ENCODE results near the gene RAB41. TPM values are rescaled to one million over a fixed set of nuclear protein-coding genes. Genes with fewer than 3 reads are reported as not detected.

RAB41 gene
- polyA plus RNA-seq, 1 donor (not counting 4 experiments of a cell fraction or from before 2014, with no cell fraction given) = not detected

DNA sequence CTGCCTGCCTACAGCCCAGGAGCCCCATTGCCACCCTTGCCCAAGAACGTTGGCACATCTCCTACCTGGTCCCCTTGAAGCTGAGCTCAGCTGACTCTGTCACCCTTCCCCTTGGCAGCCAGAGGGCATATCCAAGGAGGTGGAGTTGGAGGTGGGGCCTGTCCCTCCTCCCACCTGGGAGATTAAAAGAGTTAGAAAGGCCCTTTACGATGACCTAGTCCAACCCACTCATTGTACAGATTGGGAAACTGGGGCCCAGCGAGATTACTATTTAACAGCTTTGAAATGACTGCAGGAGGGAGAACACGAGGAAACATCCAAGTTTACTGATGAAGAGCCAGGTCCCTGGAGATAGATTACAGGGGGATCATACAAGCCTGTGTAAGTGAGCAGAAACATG, 21.9 kb upstream of the RAB41 start, which contains the start of gene P2RY4:
Gene P2RY4, minus strand, starts transcription at position 101 of the 400 bp plus-strand sequence. CDS start 580 bp downstream, outside the sequence.
- peaks cover 4% of the 10 kb centered on the region for H3K4me1 ChIP-seq (ENCODE audit: control insufficient read depth, extremely low read depth, insufficient read depth, low read length)
- no peak within 1 kb of the TSS for H3K27ac ChIP-seq (ENCODE audit: control insufficient read depth, insufficient read depth, low read length)
- H3K36me3 ChIP-seq (ENCODE audit: control insufficient read depth in 2 of 2, extremely low read depth in 1 of 2, insufficient read depth in 2 of 2, low read length in 2 of 2) = no peaks in the 10 kb centered on the region
- no peaks in the 10 kb centered on the region for H3K79me2 ChIP-seq (ENCODE audit: control insufficient read depth, insufficient read depth, low read length)
- H2AFZ ChIP-seq (ENCODE audit: control insufficient read depth, low read length) = no peak within 1 kb of the TSS
- H3K27me3 ChIP-seq (ENCODE audit: control insufficient read depth, extremely low read depth, insufficient read depth, low read length) = no peaks in the 10 kb centered on the region
- H3K4me3 ChIP-seq (ENCODE audit: control insufficient read depth in 2 of 3, extremely low read depth in 1 of 3, insufficient read depth in 2 of 3, low read depth in 1 of 3, low read length in 3 of 3) = no peak within 1 kb of the TSS
- H3K9ac ChIP-seq (ENCODE audit: control insufficient read depth, extremely low read depth, insufficient read depth, low read length) = no peak within 1 kb of the TSS
- dilution Hi-C loops (cut with MboI; ENCODE audit: extremely low pct_ligation_motif_present, low sequenced_read_pairs) = no loop called here
- DNase-seq (ENCODE audit: low read depth, low spot score) (no peak), FAIRE-seq (no peak)
- no peaks in the 10 kb centered on the region for H4K20me1 ChIP-seq (ENCODE audit: control insufficient read depth, extremely low read depth, insufficient read depth, low read length)
- H3K9me1 ChIP-seq (ENCODE audit: control insufficient read depth, extremely low read depth, insufficient read depth, low read length) = peaks cover 2% of the 10 kb centered on the region
- TF ChIP-seq, protein P1, sequence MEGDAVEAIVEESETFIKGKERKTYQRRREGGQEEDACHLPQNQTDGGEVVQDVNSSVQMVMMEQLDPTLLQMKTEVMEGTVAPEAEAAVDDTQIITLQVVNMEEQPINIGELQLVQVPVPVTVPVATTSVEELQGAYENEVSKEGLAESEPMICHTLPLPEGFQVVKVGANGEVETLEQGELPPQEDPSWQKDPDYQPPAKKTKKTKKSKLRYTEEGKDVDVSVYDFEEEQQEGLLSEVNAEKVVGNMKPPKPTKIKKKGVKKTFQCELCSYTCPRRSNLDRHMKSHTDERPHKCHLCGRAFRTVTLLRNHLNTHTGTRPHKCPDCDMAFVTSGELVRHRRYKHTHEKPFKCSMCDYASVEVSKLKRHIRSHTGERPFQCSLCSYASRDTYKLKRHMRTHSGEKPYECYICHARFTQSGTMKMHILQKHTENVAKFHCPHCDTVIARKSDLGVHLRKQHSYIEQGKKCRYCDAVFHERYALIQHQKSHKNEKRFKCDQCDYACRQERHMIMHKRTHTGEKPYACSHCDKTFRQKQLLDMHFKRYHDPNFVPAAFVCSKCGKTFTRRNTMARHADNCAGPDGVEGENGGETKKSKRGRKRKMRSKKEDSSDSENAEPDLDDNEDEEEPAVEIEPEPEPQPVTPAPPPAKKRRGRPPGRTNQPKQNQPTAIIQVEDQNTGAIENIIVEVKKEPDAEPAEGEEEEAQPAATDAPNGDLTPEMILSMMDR (optimal IDR thresholded peaks at IDR 0.05 in 1 of 3, IDR thresholded peaks at IDR 0.05 in 1 of 3, conservative IDR thresholded peaks at IDR 0.05 in 1 of 3; ENCODE audit: extremely low read depth in 1 of 3, insufficient read depth in 2 of 3, low read length in 3 of 3) = no peak
- TF ChIP-seq EZH2 (IDR thresholded peaks at IDR 0.05; ENCODE audit: low read length) = no peak
- no peaks in the 10 kb centered on the region for H3K9me3 ChIP-seq (ENCODE audit: control insufficient read depth, low read depth, low read length)
- no peak within 1 kb of the TSS for H3K4me2 ChIP-seq (ENCODE audit: control insufficient read depth, extremely low read depth, insufficient read depth, low read depth, low read length)

GRCh38 chrX:70262952-70263567, 18.9 kb upstream of the RAB41 start:
- DNase-seq (ENCODE audit: low read depth, low spot score) (peak; percentile 9), FAIRE-seq (peak; percentile 87)
- H3K9ac ChIP-seq (ENCODE audit: control insufficient read depth, extremely low read depth, insufficient read depth, low read length) = no peak overlapping the region
- peaks cover 2% of the 10 kb centered on the region for H3K9me1 ChIP-seq (ENCODE audit: control insufficient read depth, extremely low read depth, insufficient read depth, low read length)
- peaks cover 4% of the 10 kb centered on the region for H3K4me1 ChIP-seq (ENCODE audit: control insufficient read depth, extremely low read depth, insufficient read depth, low read length)
- H3K4me3 ChIP-seq (ENCODE audit: control insufficient read depth in 2 of 3, extremely low read depth in 1 of 3, insufficient read depth in 2 of 3, low read depth in 1 of 3, low read length in 3 of 3) = no peak overlapping the region
- H3K27ac ChIP-seq (ENCODE audit: control insufficient read depth, insufficient read depth, low read length) = no peak overlapping the region
- no peaks in the 10 kb centered on the region for H3K9me3 ChIP-seq (ENCODE audit: control insufficient read depth, low read depth, low read length)
- H2AFZ ChIP-seq (ENCODE audit: control insufficient read depth, low read length) = no peak overlapping the region
- H3K4me2 ChIP-seq (ENCODE audit: control insufficient read depth, extremely low read depth, insufficient read depth, low read depth, low read length) = no peak overlapping the region
- TF ChIP-seq EZH2 (IDR thresholded peaks at IDR 0.05; ENCODE audit: low read length) = no peak
- TF ChIP-seq, protein P1 (optimal IDR thresholded peaks at IDR 0.05 in 1 of 3, IDR thresholded peaks at IDR 0.05 in 1 of 3, conservative IDR thresholded peaks at IDR 0.05 in 1 of 3; ENCODE audit: extremely low read depth in 1 of 3, insufficient read depth in 2 of 3, low read length in 3 of 3) = peak; percentile 73 to 84 (median 78)
- H3K36me3 ChIP-seq (ENCODE audit: control insufficient read depth in 2 of 2, extremely low read depth in 1 of 2, insufficient read depth in 2 of 2, low read length in 2 of 2) = no peaks in the 10 kb centered on the region
- dilution Hi-C loops (cut with MboI; ENCODE audit: extremely low pct_ligation_motif_present, low sequenced_read_pairs) = no loop called here
- H3K79me2 ChIP-seq (ENCODE audit: control insufficient read depth, insufficient read depth, low read length) = no peaks in the 10 kb centered on the region
- H3K27me3 ChIP-seq (ENCODE audit: control insufficient read depth, extremely low read depth, insufficient read depth, low read length) = no peaks in the 10 kb centered on the region
- H4K20me1 ChIP-seq (ENCODE audit: control insufficient read depth, extremely low read depth, insufficient read depth, low read length) = no peaks in the 10 kb centered on the region
